ENCODE measurements around the gene ITGA11.

The ITGA11 gene

DNA sequence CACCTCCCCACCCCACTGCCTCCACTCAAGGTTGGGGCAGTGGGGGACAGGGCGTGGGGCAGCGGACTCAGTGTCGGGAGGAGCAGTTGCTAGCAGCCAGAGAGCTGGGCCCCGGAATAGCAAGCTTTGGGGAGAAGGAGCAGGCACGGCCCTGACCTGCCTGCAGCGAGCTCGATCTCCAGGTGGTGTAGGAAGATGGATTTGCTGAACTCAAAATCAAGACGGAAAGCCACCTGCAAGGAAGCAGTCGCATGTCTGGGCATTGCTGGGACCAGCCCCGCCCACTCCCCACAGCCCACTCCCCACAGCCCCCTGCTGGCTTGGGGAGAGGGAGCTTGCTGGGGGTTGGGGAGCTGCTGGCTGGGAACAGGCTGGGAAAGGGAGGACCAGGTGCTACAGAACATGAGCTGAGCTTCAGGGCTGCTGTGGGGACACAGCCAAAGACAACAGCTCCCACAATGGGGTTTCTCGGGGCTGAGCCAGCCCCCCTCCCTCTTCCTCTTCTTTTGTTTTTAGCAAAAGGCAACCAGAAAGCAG, 116.4 kb downstream of the ITGA11 start:
- no peak overlapping the region for H3K4me3 ChIP-seq (replicated peaks; ENCODE audit: low read depth, low read length)
- H3K27me3 ChIP-seq (replicated peaks; ENCODE audit: control insufficient read depth, insufficient read depth, low read length) = no peaks in the 10 kb centered on the region; the same call in 1 of the 2 replicates
- no peaks in the 10 kb centered on the region for H3K36me3 ChIP-seq (ENCODE audit: control insufficient read depth, insufficient read depth, low read length)
- TF ChIP-seq, protein P1, sequence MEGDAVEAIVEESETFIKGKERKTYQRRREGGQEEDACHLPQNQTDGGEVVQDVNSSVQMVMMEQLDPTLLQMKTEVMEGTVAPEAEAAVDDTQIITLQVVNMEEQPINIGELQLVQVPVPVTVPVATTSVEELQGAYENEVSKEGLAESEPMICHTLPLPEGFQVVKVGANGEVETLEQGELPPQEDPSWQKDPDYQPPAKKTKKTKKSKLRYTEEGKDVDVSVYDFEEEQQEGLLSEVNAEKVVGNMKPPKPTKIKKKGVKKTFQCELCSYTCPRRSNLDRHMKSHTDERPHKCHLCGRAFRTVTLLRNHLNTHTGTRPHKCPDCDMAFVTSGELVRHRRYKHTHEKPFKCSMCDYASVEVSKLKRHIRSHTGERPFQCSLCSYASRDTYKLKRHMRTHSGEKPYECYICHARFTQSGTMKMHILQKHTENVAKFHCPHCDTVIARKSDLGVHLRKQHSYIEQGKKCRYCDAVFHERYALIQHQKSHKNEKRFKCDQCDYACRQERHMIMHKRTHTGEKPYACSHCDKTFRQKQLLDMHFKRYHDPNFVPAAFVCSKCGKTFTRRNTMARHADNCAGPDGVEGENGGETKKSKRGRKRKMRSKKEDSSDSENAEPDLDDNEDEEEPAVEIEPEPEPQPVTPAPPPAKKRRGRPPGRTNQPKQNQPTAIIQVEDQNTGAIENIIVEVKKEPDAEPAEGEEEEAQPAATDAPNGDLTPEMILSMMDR (IDR thresholded peaks at IDR 0.05; ENCODE audit: insufficient read depth, low read length, poor library complexity, severe bottlenecking) = no peak
- DNase-seq (ENCODE audit: extremely low read depth, insufficient read length) = no peak

DNA sequence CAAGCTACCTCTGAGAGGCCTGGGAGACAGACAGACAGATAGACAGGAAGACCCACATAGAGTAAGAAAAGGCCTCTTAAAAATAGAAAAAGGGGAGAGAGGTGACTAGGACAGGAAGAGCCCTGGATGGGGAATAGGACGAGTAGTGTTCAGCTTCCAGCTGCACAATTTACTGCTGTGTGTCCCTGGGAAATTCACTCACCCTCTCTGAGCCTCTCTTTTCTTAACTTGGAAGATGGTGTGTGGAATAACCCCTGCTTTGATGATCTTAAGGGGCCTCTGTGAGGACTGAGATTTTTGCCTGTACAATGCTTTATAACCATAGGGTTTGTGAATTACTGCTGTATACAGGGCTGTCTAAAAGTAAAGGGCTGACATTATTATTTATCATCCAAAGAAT, 116.9 kb downstream of the ITGA11 start:
- Histone ChIP-seq H3K27me3 (replicated peaks; ENCODE audit: control insufficient read depth, insufficient read depth, low read length) (no peaks in the 10 kb centered on the region; the same call in 1 of the 2 replicates), H3K36me3 (ENCODE audit: control insufficient read depth, insufficient read depth, low read length) (no peaks in the 10 kb centered on the region), H3K4me3 (replicated peaks; ENCODE audit: low read depth, low read length) (no peak overlapping the region)
- DNase-seq (ENCODE audit: extremely low read depth, insufficient read length) = no peak
- TF ChIP-seq, protein P1 (IDR thresholded peaks at IDR 0.05; ENCODE audit: insufficient read depth, low read length, poor library complexity, severe bottlenecking) = no peak

DNA sequence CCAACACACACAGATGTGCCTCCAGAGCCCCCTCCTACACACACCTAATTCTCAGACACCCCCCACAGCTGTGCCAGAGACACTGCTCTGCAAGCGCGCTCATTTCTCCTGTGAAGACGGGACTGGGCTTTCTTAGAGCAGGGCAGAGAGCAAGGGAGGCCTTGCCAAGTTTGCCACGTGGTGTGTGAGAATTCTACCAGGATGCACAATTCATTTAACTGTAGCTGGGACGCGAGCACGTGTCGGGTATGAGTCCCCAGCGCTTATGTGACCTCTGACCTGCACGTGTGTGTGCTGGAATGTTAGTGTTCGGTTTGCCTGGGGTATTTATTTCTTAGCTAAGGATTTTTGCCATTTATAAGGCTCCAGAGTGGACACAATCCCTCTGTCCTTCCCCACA, 117.4 kb downstream of the ITGA11 start:
- H3K36me3 ChIP-seq (ENCODE audit: control insufficient read depth, insufficient read depth, low read length) = no peaks in the 10 kb centered on the region
- DNase-seq (ENCODE audit: extremely low read depth, insufficient read length) = no peak
- H3K27me3 ChIP-seq (replicated peaks; ENCODE audit: control insufficient read depth, insufficient read depth, low read length) = no peaks in the 10 kb centered on the region; the same call in 1 of the 2 replicates
- TF ChIP-seq, protein P1 (IDR thresholded peaks at IDR 0.05; ENCODE audit: insufficient read depth, low read length, poor library complexity, severe bottlenecking) = no peak
- H3K4me3 ChIP-seq (replicated peaks; ENCODE audit: low read depth, low read length) = no peak overlapping the region

DNA sequence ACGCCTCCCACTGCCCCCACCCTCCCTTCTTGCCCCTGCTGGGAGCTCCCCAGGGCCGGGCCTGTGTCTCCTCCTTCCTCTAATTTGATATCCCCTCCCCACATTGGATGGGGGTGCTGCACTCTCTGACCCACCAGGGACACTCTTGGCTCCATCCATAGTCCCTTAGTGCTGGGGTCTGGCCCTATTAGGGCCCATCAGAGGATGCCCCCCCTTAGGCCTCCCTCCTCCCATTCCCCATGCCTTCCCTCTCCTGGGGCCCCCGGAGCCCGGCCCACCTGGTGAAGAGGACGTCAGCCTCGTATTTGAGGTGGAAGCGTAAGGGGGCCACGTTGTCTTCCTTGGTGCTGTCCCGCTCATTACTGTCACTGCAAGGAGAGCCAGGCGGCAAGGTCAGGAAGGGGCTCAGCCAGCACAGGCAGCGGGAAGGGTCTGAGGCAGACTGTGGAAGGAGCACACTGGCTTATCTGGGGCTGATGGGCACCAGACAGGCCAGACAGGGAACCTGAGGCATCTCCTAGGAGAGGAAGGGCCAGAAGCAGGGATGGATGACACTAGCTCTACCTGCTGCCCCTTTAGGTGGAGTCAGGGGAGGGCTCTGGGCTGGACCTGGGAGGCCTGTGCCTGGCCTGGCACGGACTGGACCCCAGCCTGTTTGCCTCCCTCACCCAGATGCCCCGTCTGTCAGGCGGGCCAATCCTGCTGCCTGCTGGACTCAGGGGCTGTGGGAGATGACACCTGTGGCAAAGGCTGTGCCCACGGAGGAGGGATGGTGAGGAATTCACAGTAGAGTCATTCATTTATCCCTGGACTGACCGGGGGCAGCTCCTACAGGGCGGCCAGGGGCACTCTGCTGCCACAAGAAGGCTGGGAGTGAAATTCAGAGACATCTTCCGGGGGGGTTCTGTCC, 118.2 kb downstream of the ITGA11 start:
- TF ChIP-seq, protein P1 (IDR thresholded peaks at IDR 0.05; ENCODE audit: insufficient read depth, low read length, poor library complexity, severe bottlenecking) = no peak

DNA sequence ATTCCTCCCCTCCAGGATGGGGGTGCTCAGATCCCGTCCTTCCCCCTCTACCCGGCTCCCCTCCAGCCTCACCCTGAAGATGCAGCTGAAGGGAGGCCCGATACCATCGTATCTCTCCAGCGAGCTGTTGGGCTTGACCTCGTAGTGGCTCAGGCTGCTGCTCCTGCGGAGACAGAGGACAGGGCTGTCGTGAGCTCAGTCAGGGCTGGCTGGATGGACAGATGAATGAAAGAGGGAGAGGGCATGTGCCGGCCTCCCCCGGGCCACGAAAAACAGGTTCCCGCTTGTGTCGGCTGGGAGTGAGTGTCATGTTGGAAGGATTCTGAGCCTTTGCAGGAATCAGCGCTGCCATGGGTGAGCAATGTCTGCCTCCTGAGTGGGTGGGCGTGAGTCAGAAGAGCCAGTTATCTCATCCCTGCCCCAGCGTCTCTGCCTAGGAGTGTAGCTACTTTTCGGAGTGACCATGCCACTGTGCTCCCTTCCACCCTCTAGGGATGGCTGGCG, 119.2 kb downstream of the ITGA11 start:
- H3K36me3 ChIP-seq (ENCODE audit: control insufficient read depth, insufficient read depth, low read length) = no peaks in the 10 kb centered on the region
- H3K27me3 ChIP-seq (replicated peaks; ENCODE audit: control insufficient read depth, insufficient read depth, low read length) = no peaks in the 10 kb centered on the region; the same call in 1 of the 2 replicates
- H3K4me3 ChIP-seq (replicated peaks; ENCODE audit: low read depth, low read length) = no peak overlapping the region
- no peak for DNase-seq (ENCODE audit: extremely low read depth, insufficient read length)
- TF ChIP-seq, protein P1 (IDR thresholded peaks at IDR 0.05; ENCODE audit: insufficient read depth, low read length, poor library complexity, severe bottlenecking) = no peak

More for the DNA sequence above, 118.2 kb downstream of the ITGA11 start:
- no peak overlapping the region for H3K4me3 ChIP-seq (replicated peaks; ENCODE audit: low read depth, low read length)
- no peaks in the 10 kb centered on the region; the same call in 1 of the 2 replicates for H3K27me3 ChIP-seq (replicated peaks; ENCODE audit: control insufficient read depth, insufficient read depth, low read length)
- H3K36me3 ChIP-seq (ENCODE audit: control insufficient read depth, insufficient read depth, low read length) = no peaks in the 10 kb centered on the region
- DNase-seq (ENCODE audit: extremely low read depth, insufficient read length) = no peak

Data from GM06990 (cell line).